Right lobe of liver (tissue), 4 donors: Measurements from ENCODE around the gene CASZ1.

Source experiments
- POLR2A ChIP-seq: fragments of 450-650 bp; IDR thresholded peaks from one replicate; pipeline ENCODE4 v1.6.1; 2017; ENCODE audit warnings: antibody characterized with exemption, mild to moderate bottlenecking
- TF ChIP-seq, protein P1 (sequence below), 4 donors: fragments of 200-600 bp in 3 of 4; fragments of 450-650 bp in 1 of 4; IDR thresholded peaks; one replicate each; pipeline versions ENCODE4 v1.5.1 to v1.8.0; 2016 to 2022; ENCODE audit warnings: antibody characterized with exemption in 4 of 4, mild to moderate bottlenecking in 2 of 4
- donor health status: DM: no; HTN: no; CAD: no.
- donor health status: DM: no; HTN: no; CAD: no.
- donor health status: DM: no; HTN: yes; CAD: no.

DNA sequence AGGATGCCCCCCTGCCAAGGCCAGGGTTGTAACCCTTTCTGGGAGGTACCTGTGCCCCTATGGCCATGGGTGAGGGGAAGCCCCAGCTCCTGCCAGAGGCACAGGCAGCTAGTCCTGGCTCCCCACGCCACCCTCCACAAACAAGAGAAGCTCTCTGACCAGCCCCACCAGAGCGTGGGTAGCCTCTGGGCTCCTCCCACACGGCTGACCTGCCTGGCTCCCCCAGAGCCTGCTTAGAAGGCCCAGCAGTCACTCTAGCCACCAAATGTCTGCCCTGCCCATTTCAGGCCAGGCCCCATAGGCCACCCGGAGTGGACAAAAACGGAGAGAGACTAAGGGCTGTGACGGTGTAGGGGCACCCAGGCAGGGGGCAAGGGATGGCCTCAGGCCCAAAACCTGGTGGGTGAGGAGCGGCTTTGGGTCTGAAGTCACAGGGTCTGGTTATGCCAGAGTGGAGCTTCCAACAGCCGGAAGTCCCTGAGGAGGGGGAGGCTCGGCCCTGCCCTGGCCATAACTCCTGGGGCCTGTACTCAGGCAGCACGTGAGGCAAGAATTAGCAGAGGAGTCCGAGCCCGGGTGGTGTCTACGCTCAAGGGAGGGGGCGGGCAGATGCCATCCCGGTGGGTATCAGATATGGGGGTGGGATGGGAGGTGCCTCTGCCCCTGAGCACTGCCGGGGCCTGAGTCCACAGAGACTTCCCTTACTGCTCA is 155.4 kb downstream of the CASZ1 start:
- TF ChIP-seq, protein P1, sequence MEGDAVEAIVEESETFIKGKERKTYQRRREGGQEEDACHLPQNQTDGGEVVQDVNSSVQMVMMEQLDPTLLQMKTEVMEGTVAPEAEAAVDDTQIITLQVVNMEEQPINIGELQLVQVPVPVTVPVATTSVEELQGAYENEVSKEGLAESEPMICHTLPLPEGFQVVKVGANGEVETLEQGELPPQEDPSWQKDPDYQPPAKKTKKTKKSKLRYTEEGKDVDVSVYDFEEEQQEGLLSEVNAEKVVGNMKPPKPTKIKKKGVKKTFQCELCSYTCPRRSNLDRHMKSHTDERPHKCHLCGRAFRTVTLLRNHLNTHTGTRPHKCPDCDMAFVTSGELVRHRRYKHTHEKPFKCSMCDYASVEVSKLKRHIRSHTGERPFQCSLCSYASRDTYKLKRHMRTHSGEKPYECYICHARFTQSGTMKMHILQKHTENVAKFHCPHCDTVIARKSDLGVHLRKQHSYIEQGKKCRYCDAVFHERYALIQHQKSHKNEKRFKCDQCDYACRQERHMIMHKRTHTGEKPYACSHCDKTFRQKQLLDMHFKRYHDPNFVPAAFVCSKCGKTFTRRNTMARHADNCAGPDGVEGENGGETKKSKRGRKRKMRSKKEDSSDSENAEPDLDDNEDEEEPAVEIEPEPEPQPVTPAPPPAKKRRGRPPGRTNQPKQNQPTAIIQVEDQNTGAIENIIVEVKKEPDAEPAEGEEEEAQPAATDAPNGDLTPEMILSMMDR (IDR thresholded peaks at IDR 0.05): no peak
- no peak for TF ChIP-seq POLR2A
